Kidney (tissue), 14 donors: Measurements from ENCODE around the gene CCDC27. TPM values are rescaled to one million over a fixed set of nuclear protein-coding genes. Genes with fewer than 3 reads are reported as not detected.
A peak's percentile ranks its signal among the peaks of the same experiment; 100 is the strongest.

Source experiments
- DNase-seq, 5 donors: peaks; one replicate each; pipeline ENCODE4 v3.0.0-alpha.2; 2013 to 2020
- FAIRE-seq: peaks from 2 replicates; lab custom pipeline; 2012; peaks lifted over from hg19 to GRCh38; lab: Jason Lieb, UNC
- H3K27ac ChIP-seq, 2 donors: one replicate each; pipeline ENCODE4 v1.7.0; 2013; ENCODE audit warnings: low read depth in 2 of 2, low read length in 2 of 2, inconsistent platforms in 1 of 2
- H3K27me3 ChIP-seq: one replicate; pipeline ENCODE4 v1.7.1; 2013; ENCODE audit warnings: low read length, inconsistent platforms; ENCODE audit not compliant: control insufficient read depth, insufficient read depth
- H3K36me3 ChIP-seq, 3 donors: one replicate each; pipeline versions ENCODE4 v1.7.0 to v1.7.1; 2013; ENCODE audit warnings: low read length in 3 of 3, control low read depth in 1 of 3, inconsistent platforms in 1 of 3; ENCODE audit not compliant: insufficient read depth in 3 of 3, control insufficient read depth in 2 of 3
- H3K4me1 ChIP-seq, 3 donors: one replicate each; pipeline versions ENCODE4 v1.7.0 to v1.7.1; 2013; ENCODE audit warnings: low read length in 3 of 3, inconsistent platforms in 1 of 3, low read depth in 1 of 3; ENCODE audit not compliant: control insufficient read depth in 2 of 3, insufficient read depth in 2 of 3
- H3K4me3 ChIP-seq, 3 donors: one replicate each; pipeline versions ENCODE4 v1.7.0 to v1.8.1; 2013; ENCODE audit warnings: low read length in 3 of 3, control low read depth in 1 of 3, inconsistent platforms in 1 of 3
- H3K9ac ChIP-seq, 3 donors: one replicate each; pipeline versions ENCODE4 v1.7.0 to v1.7.1; 2013; ENCODE audit warnings: low read length in 3 of 3, control low read depth in 1 of 3, inconsistent platforms in 1 of 3
- H3K9me3 ChIP-seq, 3 donors: one replicate each; pipeline versions ENCODE4 v1.7.0 to v1.7.1; 2013; ENCODE audit warnings: low read length in 3 of 3, control low read depth in 1 of 3, inconsistent platforms in 1 of 3; ENCODE audit not compliant: control insufficient read depth in 2 of 3, insufficient read depth in 1 of 3
- CTCF ChIP-seq: IDR thresholded peaks from 3 replicates; pipeline ENCODE4 v1.5.1; 2012; ENCODE audit warnings: mild to moderate bottlenecking, moderate library complexity, borderline replicate concordance; ENCODE audit not compliant: insufficient read depth; ENCODE audit errors: extremely low read depth
- intact Hi-C: fragments of 100-400 bp; cut with DNase I; formaldehyde crosslinking; loops from one replicate; pipeline ENCODE4 v1.11.1; 2022
- polyA plus RNA-seq: library from polyadenylated mRNA; stranded (reverse); fragments of 350-450 nt; fragmentation: Illumina TruSeq; extraction: RNeasy Lipid Tissue Mini Kit (QIAGEN cat#74804); gene quantifications from one replicate; pipeline ENCODE4 v1.2.3, GENCODE V29; 2014; ENCODE audit warnings: low read depth, low replicate concordance; ENCODE audit not compliant: insufficient read depth
- total RNA-seq: library from RNA; stranded (reverse); fragmentation: NEBNext Ultra II Directional; extraction: Animal tissue kit (Norgen Biotek cat#: 25700); gene quantifications from one replicate; pipeline ENCODE4 v1.2.1, GENCODE V29; 2021
- donor health status: control.
- donor health status: control.
- donor health status: control.
- donor health status: control.
- donor health status: control.
- donor health status: DM: yes; HTN: yes; CAD: no.
- donor health status: Normal renal cell carcinoma (clear cell type).

The CCDC27 gene
- total and polyA plus RNA-seq, 2 donors from 2014 or later: not detected

- Histone ChIP-seq H3K4me1 (peaks cover 0 to 10% (median 7%) of the 10 kb centered on the region in 3 donors), H3K9me3 (no peaks in the 10 kb centered on the region), H3K4me3 (no peak overlapping the region), H3K27ac (no peak overlapping the region), H3K27me3 (no peaks in the 10 kb centered on the region), H3K36me3 (no peaks in the 10 kb centered on the region), H3K9ac (no peak overlapping the region)
- no peak for TF ChIP-seq CTCF
- intact Hi-C loops: no loop called here
- DNase-seq: peak in 1 of 5 donors; percentile 62
- no peak for FAIRE-seq
Observed at GRCh38 chr1:3768811-3769390, 16.7 kb downstream of the CCDC27 start.

- FAIRE-seq: no peak
Observed at GRCh38 chr1:3770047-3770765, 18.0 kb downstream of the CCDC27 start.

GRCh38 chr1:3771108-3772026 is 19.1 kb downstream of the CCDC27 start:
- Histone ChIP-seq H3K4me1 (peaks cover 0 to 26% (median 9%) of the 10 kb centered on the region in 3 donors), H3K36me3 (no peaks in the 10 kb centered on the region), H3K27ac (no peak overlapping the region), H3K9ac (no peak overlapping the region), H3K4me3 (peak overlapping the region in 2 of 3 donors; percentile 30 to 55), H3K27me3 (no peaks in the 10 kb centered on the region), H3K9me3 (no peaks in the 10 kb centered on the region)
- intact Hi-C loops: no loop called here
- DNase-seq (peak in 2 of 5 donors; percentile 75 to 79), FAIRE-seq (no peak)
- TF ChIP-seq CTCF: no peak

More at GRCh38 chr1:3770047-3770765, 18.0 kb downstream of the CCDC27 start:
- H3K9ac ChIP-seq: no peak overlapping the region
- intact Hi-C loops: no loop called here
- H3K27me3 ChIP-seq: no peaks in the 10 kb centered on the region
- no peak overlapping the region for H3K4me3 ChIP-seq
- no peak overlapping the region for H3K27ac ChIP-seq
- H3K9me3 ChIP-seq: no peaks in the 10 kb centered on the region
- TF ChIP-seq CTCF: no peak
- H3K36me3 ChIP-seq: no peaks in the 10 kb centered on the region
- peak in 1 of 5 donors; percentile 59 for DNase-seq
- peaks cover 0 to 15% (median 7%) of the 10 kb centered on the region in 3 donors for H3K4me1 ChIP-seq
